ENCODE data around the gene JAK3. TPM values are rescaled to one million over a fixed set of nuclear protein-coding genes. Genes with fewer than 3 reads are reported as not detected.

JAK3 gene
- total and polyA plus RNA-seq, 4 donors: 0.87 to 7.1 (median 3.0) TPM

DNA sequence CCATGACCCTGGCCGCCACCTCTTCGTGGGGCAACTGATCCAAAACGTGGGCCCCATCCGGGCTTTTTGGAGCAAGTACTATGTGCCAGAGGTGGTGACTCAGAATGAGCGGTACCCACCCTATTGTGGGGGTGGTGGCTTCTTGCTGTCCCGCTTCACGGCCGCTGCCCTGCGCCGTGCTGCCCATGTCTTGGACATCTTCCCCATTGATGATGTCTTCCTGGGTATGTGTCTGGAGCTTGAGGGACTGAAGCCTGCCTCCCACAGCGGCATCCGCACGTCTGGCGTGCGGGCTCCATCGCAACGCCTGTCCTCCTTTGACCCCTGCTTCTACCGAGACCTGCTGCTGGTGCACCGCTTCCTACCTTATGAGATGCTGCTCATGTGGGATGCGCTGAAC is 36.1 kb downstream of the JAK3 start:
- H3K4me1 ChIP-seq (ENCODE audit: control insufficient read depth in 4 of 4, insufficient read depth in 4 of 4, low read length in 3 of 4): no peaks in the 10 kb centered on the region
- H3K4me3 ChIP-seq (ENCODE audit: low read depth in 1 of 3, low read length in 3 of 3): no peak overlapping the region
- TF ChIP-seq NR2F2 (IDR thresholded peaks at IDR 0.05) (no peak), FOXA1 (IDR thresholded peaks at IDR 0.05) (no peak), CTCF (IDR thresholded peaks at IDR 0.05; ENCODE audit: low read depth, low read length, missing input control) (no peak), SP1 (IDR thresholded peaks at IDR 0.05) (no peak), TAF1 (conservative IDR thresholded peaks at IDR 0.05) (no peak), RXRA (IDR thresholded peaks at IDR 0.05) (no peak)
- H3K9me3 ChIP-seq (ENCODE audit: control insufficient read depth in 4 of 4, low read length in 3 of 4): no peaks in the 10 kb centered on the region
- H3K27ac ChIP-seq (ENCODE audit: low read depth in 1 of 2, low read length in 2 of 2): no peak overlapping the region
- no peaks in the 10 kb centered on the region for H3K36me3 ChIP-seq (ENCODE audit: control insufficient read depth in 4 of 4, insufficient read depth in 3 of 4, low read depth in 1 of 4, low read length in 3 of 4)
- no peak overlapping the region for H3K9ac ChIP-seq (ENCODE audit: low read depth in 1 of 2, low read length in 2 of 2)
- H3K27me3 ChIP-seq (ENCODE audit: control insufficient read depth in 4 of 4, insufficient read depth in 4 of 4, low read length in 3 of 4): peaks cover 0 to 10% (median 2%) of the 10 kb centered on the region in 4 donors
- 87% methylated on average over 20 of the region's 20 CpGs for WGBS
- no peak for DNase-seq (ENCODE audit: low spot score)

- TF ChIP-seq JUND (IDR thresholded peaks at IDR 0.05): no peak
- TF ChIP-seq, protein P1, sequence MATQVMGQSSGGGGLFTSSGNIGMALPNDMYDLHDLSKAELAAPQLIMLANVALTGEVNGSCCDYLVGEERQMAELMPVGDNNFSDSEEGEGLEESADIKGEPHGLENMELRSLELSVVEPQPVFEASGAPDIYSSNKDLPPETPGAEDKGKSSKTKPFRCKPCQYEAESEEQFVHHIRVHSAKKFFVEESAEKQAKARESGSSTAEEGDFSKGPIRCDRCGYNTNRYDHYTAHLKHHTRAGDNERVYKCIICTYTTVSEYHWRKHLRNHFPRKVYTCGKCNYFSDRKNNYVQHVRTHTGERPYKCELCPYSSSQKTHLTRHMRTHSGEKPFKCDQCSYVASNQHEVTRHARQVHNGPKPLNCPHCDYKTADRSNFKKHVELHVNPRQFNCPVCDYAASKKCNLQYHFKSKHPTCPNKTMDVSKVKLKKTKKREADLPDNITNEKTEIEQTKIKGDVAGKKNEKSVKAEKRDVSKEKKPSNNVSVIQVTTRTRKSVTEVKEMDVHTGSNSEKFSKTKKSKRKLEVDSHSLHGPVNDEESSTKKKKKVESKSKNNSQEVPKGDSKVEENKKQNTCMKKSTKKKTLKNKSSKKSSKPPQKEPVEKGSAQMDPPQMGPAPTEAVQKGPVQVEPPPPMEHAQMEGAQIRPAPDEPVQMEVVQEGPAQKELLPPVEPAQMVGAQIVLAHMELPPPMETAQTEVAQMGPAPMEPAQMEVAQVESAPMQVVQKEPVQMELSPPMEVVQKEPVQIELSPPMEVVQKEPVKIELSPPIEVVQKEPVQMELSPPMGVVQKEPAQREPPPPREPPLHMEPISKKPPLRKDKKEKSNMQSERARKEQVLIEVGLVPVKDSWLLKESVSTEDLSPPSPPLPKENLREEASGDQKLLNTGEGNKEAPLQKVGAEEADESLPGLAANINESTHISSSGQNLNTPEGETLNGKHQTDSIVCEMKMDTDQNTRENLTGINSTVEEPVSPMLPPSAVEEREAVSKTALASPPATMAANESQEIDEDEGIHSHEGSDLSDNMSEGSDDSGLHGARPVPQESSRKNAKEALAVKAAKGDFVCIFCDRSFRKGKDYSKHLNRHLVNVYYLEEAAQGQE (IDR thresholded peaks at IDR 0.05): no peak
- no peak for TF ChIP-seq FOXA2 (IDR thresholded peaks at IDR 0.05)
- no peak for TF ChIP-seq RXRA (IDR thresholded peaks at IDR 0.05)
- no peak for TF ChIP-seq RAD21 (IDR thresholded peaks at IDR 0.05)
- no peak for TF ChIP-seq HNF4G (IDR thresholded peaks at IDR 0.05)
- TF ChIP-seq CTCF (IDR thresholded peaks at IDR 0.05; ENCODE audit: low read depth, low read length, missing input control): no peak
- no peak for TF ChIP-seq YY1 (IDR thresholded peaks at IDR 0.05)
- TF ChIP-seq GABPA (IDR thresholded peaks at IDR 0.05 in 1 of 2, conservative IDR thresholded peaks at IDR 0.05 in 1 of 2): no peak
- no peak for TF ChIP-seq SP1 (IDR thresholded peaks at IDR 0.05)
- no peak for TF ChIP-seq TAF1 (conservative IDR thresholded peaks at IDR 0.05)
- TF ChIP-seq MAX (IDR thresholded peaks at IDR 0.05): no peak
- TF ChIP-seq, protein P2, sequence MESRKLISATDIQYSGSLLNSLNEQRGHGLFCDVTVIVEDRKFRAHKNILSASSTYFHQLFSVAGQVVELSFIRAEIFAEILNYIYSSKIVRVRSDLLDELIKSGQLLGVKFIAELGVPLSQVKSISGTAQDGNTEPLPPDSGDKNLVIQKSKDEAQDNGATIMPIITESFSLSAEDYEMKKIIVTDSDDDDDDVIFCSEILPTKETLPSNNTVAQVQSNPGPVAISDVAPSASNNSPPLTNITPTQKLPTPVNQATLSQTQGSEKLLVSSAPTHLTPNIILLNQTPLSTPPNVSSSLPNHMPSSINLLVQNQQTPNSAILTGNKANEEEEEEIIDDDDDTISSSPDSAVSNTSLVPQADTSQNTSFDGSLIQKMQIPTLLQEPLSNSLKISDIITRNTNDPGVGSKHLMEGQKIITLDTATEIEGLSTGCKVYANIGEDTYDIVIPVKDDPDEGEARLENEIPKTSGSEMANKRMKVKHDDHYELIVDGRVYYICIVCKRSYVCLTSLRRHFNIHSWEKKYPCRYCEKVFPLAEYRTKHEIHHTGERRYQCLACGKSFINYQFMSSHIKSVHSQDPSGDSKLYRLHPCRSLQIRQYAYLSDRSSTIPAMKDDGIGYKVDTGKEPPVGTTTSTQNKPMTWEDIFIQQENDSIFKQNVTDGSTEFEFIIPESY (IDR thresholded peaks at IDR 0.05): no peak
- TF ChIP-seq ATF3 (IDR thresholded peaks at IDR 0.05): no peak
- no peak for TF ChIP-seq EGR1 (IDR thresholded peaks at IDR 0.05; ENCODE audit: low read depth in 2 of 2)
- no peak for TF ChIP-seq FOXA1 (IDR thresholded peaks at IDR 0.05)
- TF ChIP-seq NR2F2 (IDR thresholded peaks at IDR 0.05): no peak
- TF ChIP-seq HNF4A (conservative IDR thresholded peaks at IDR 0.05): no peak
- 95% methylated on average over 2 of the region's 2 CpGs for WGBS
- Histone ChIP-seq H3K9ac (ENCODE audit: low read depth in 1 of 2, low read length in 2 of 2) (no peak overlapping the region), H3K9me3 (ENCODE audit: control insufficient read depth in 4 of 4, low read length in 3 of 4) (no peaks in the 10 kb centered on the region), H3K4me3 (ENCODE audit: low read depth in 1 of 3, low read length in 3 of 3) (no peak overlapping the region), H3K4me1 (ENCODE audit: control insufficient read depth in 4 of 4, insufficient read depth in 4 of 4, low read length in 3 of 4) (no peaks in the 10 kb centered on the region), H3K27me3 (ENCODE audit: control insufficient read depth in 4 of 4, insufficient read depth in 4 of 4, low read length in 3 of 4) (peaks cover 0 to 7% (median 2%) of the 10 kb centered on the region in 4 donors), H3K27ac (ENCODE audit: low read depth in 1 of 2, low read length in 2 of 2) (no peak overlapping the region), H3K36me3 (ENCODE audit: control insufficient read depth in 4 of 4, insufficient read depth in 3 of 4, low read depth in 1 of 4, low read length in 3 of 4) (no peaks in the 10 kb centered on the region)
- no peak for DNase-seq (ENCODE audit: low spot score)
Observed at GRCh38 chr19:17811103-17811502, 36.7 kb downstream of the JAK3 start.
